GM21423 (cell line): ENCODE data around the gene GBP2.

Experiments
- ATAC-seq: cut with Tn5 transposase; IDR thresholded peaks from one replicate; pipeline ENCODE4 v1.9.1; 2021; ENCODE audit warnings: mild to moderate bottlenecking, moderate library complexity; ENCODE audit not compliant: unreplicated experiment

GBP2 gene

DNA sequence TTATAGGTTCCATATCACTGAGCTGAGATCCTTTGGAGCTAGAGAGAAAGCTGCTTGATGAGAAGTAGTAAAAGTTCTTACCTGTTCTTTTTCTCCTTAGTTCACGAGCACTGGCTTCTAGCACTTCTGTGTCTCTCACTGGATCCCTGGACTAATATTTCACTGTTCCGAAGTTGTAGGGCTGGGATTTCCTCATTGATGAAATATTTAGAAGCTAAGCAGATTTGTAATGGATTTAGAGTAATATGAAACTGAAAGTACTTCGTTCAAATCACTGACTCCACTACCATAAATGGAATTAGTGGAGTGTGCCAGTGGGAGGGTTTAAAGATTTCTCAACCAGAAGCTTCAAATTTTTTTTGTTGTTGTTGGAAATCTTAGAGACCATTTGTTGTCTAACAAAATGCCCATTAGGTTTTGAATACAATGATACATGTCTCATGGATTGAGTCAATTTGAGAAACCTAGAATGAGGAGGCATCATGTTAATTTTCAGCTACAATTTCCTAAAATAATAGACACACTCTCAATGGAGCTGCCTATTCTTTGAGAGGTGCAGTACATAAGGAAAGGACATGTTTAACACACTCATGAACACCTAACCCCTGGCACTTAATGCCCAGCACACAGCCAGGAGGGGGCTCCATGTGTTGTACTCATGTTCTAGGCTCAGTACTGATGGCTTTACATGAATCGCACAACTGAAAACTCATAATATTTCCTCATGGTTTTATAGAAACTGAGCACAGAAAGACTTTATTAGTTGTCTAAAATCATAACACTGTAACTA is 60.6 kb downstream of the GBP2 start, which contains the start of gene GBP1:
Gene GBP1, minus strand, starts transcription at position 130 of the 790 bp plus-strand sequence. CDS start 1,974 bp downstream, outside the sequence.
- ATAC-seq, result peak; percentile 66

- ATAC-seq, result peak; percentile 43
Measured at GRCh38 chr1:89064632-89065031, 61.3 kb downstream of the GBP2 start.

- ATAC-seq, result no peak
Measured at GRCh38 chr1:89063094-89063493, 62.8 kb downstream of the GBP2 start.

GRCh38 chr1:89060091-89060490 is 65.8 kb downstream of the GBP2 start:
- no peak for ATAC-seq
